K562 (cell line): ENCODE data around the gene STK11. TPM values are rescaled to one million over a fixed set of nuclear protein-coding genes. Genes with fewer than 3 reads are reported as not detected.

Source experiments
- BRCA1 ChIP-seq, 2 experiments: fragments of 450-650 bp in 1 of 2; sonication (generic) in 1 of 2; formaldehyde crosslinking in 1 of 2; IDR thresholded peaks; 2 replicates each; pipeline versions ENCODE4 v1.5.0 to v1.6.1; 2017 to 2020; ENCODE audit warnings: mild to moderate bottlenecking in 1 of 2, missing genetic modification reagents in 1 of 2
- BRD9 ChIP-seq: fragments of 450-650 bp; IDR thresholded peaks from 2 replicates; pipeline ENCODE4 v1.6.1; 2018; ENCODE audit warnings: low read depth; ENCODE audit not compliant: partially characterized antibody
- DACH1 ChIP-seq: fragments of 450-650 bp; IDR thresholded peaks from 2 replicates; pipeline ENCODE4 v1.6.1; 2018; ENCODE audit not compliant: partially characterized antibody
- DNMT1 ChIP-seq: fragments of 450-650 bp; IDR thresholded peaks from 2 replicates; pipeline ENCODE4 v1.6.1; 2016; ENCODE audit warnings: antibody characterized with exemption, mild to moderate bottlenecking
- LCOR ChIP-seq: sonication (generic); formaldehyde crosslinking; IDR thresholded peaks from 2 replicates; pipeline ENCODE4 v1.8.0; 2022; ENCODE audit warnings: mild to moderate bottlenecking, missing genetic modification reagents
- PHF21A ChIP-seq: fragments of 450-650 bp; IDR thresholded peaks from 2 replicates; pipeline ENCODE4 v1.6.1; 2017; ENCODE audit warnings: low read depth, borderline replicate concordance
- POLR2A ChIP-seq: fragments of 450-650 bp; conservative IDR thresholded peaks from 2 replicates; pipeline ENCODE4 v1.6.1; 2016
- RBM15 ChIP-seq: fragments of 200-400 bp; formaldehyde crosslinking; IDR thresholded peaks from 2 replicates; pipeline ENCODE4 v1.6.1; 2018; ENCODE audit warnings: mild to moderate bottlenecking, low read length, moderate library complexity; ENCODE audit not compliant: insufficient read depth
- SIN3A ChIP-seq, 2 experiments: fragments of 150-350 bp in 1 of 2; IDR thresholded peaks; 2 replicates each; pipeline ENCODE4 v1.6.1; 2011 to 2016; ENCODE audit warnings: borderline replicate concordance in 2 of 2, low read depth in 2 of 2, low read length in 2 of 2, mild to moderate bottlenecking in 2 of 2, moderate library complexity in 2 of 2; ENCODE audit not compliant: control insufficient read depth in 1 of 2
- SRSF7 ChIP-seq: fragments of 200-400 bp; formaldehyde crosslinking; optimal IDR thresholded peaks from 2 replicates; pipeline ENCODE3; 2017; ENCODE audit warnings: mild to moderate bottlenecking, low read depth, low read length
- TAF1 ChIP-seq: IDR thresholded peaks from 2 replicates; pipeline ENCODE4 v1.6.1; 2011; ENCODE audit warnings: mild to moderate bottlenecking, low read length, moderate library complexity; ENCODE audit not compliant: insufficient read depth, control insufficient read depth, severe bottlenecking; ENCODE audit errors: extremely low read depth
- TAF9B ChIP-seq: fragments of 450-650 bp; IDR thresholded peaks from 2 replicates; pipeline ENCODE4 v1.6.1; 2018; ENCODE audit warnings: mild to moderate bottlenecking; ENCODE audit not compliant: partially characterized antibody
- TCFL5 ChIP-seq: fragments of 250-450 bp; sonication (Bioruptor Pico); conservative IDR thresholded peaks from 2 replicates; pipeline ENCODE4 v1.6.1; 2021; ENCODE audit warnings: mild to moderate bottlenecking, moderate library complexity, matching md5 sums
- ZFP36 ChIP-seq: fragments of 150-350 bp; IDR thresholded peaks from 2 replicates; pipeline ENCODE4 v1.6.1; 2018; ENCODE audit warnings: low read length, low read depth; ENCODE audit not compliant: partially characterized antibody
- ZNF217 ChIP-seq: sonication (generic); formaldehyde crosslinking; IDR thresholded peaks from 2 replicates; pipeline ENCODE4 v1.8.0; 2022; ENCODE audit warnings: mild to moderate bottlenecking, missing genetic modification reagents
- ZNF324 ChIP-seq: fragments of 250-450 bp; sonication (Bioruptor Pico); IDR thresholded peaks from 2 replicates; pipeline ENCODE4 v1.4.0; 2020; ENCODE audit warnings: mild to moderate bottlenecking
- polyA plus RNA-seq, 8 experiments: library from polyadenylated mRNA; depleted of rRNA in 4 of 8; stranded (reverse) in 5 of 8; unstranded in 3 of 8; fragments of >200 nt; fragmentation: Nextera tagmentation in 2 of 8; fragmentation: Illumina TruSeq in 1 of 8; extraction: Ambion mirVana in 2 of 8; extraction: Trizol in 1 of 8; gene quantifications; 2 replicates each; pipeline versions ENCODE4 v1.2.1 to v1.2.3, GENCODE V29; 2011 to 2014; ENCODE audit warnings: inconsistent platforms in 1 of 8, missing spikeins in 1 of 8
- total RNA-seq, 7 experiments: library from RNA; depleted of rRNA in 6 of 7; stranded (reverse); fragments of >200 nt in 6 of 7; fragmentation: Illumina TruSeq in 2 of 7; extraction: Trizol in 2 of 7; gene quantifications; 2 replicates each; pipeline versions ENCODE4 v1.2.1 to v1.2.3, GENCODE V29; 2011 to 2021; ENCODE audit warnings: low replicate concordance in 1 of 7
- TF ChIP-seq, protein P1 (sequence below): sonication (generic); formaldehyde crosslinking; IDR thresholded peaks from 2 replicates; pipeline ENCODE4 v1.8.1; 2023; ENCODE audit warnings: mild to moderate bottlenecking, missing genetic modification reagents
- TF ChIP-seq, protein P2 (sequence below): fragments of 200-400 bp; formaldehyde crosslinking; IDR thresholded peaks from 2 replicates; pipeline ENCODE4 v1.6.1; 2017; ENCODE audit warnings: mild to moderate bottlenecking, low read depth, low read length, moderate library complexity
- TF ChIP-seq, protein P3 (sequence below), 2 experiments: fragments of 450-650 bp; conservative IDR thresholded peaks; 2 replicates each; pipeline ENCODE4 v1.6.1; 2017; ENCODE audit warnings: mild to moderate bottlenecking in 2 of 2, moderate library complexity in 2 of 2
- TF ChIP-seq, protein P4 (sequence below): fragments of 250-450 bp; sonication (Bioruptor Pico); IDR thresholded peaks from 2 replicates; pipeline ENCODE4 v1.5.1; 2021; ENCODE audit warnings: mild to moderate bottlenecking

STK11 gene
- total and polyA plus RNA-seq, 9 of the 15 experiments (the other 6 are each of a cell fraction or from before 2014, with no cell fraction given): 0.15 to 96.5 (median 31.7) TPM

DNA sequence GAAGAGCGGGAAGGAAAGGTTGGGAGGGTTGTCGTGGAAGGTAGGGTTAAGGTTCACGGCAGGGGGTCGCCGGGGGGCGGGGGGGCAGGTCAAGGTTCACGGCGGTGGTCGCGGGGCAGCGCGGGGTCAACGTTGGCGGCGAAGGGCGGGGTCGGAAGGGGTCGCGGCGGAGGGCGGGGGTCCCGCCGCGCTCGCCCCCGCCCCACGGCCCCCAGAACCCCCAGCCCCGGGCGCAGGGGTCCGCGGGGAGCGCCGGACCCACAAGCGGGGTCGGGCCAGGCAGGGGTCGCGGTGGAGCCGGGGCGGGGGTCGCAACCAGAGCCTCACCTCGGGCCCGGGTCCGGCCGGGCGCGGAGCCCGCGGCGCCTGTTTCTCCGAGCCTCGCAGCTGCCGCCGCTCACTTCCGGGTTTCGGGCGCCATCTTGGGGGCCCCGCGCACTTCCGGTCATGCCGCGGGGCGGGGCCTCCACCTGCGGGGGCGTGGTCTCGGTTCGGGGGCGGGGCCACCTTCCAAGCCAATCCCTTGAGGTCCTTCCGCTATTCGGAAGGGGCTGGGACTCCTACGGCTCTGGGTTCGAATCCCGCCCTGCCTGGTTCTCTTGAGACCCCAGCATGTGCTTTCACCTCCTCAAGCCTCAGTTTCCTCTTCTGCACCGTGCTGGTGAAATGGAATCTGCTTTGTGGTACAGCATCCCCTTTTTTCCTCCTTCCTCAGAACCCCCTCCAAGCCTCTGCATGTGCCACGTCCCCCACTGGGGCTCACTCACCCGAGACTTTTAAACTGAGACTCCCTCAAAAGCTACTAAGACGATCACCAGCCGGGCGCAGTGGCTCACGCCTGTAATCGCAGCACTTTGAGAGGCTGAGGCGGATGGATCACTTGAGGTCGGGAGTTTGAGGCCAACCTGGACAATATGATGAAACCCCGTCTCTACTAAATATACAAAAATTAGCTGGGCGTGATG is 31.5 kb upstream of the STK11 start, which contains the start of gene SBNO2 (continued):
- TF ChIP-seq, protein P1, sequence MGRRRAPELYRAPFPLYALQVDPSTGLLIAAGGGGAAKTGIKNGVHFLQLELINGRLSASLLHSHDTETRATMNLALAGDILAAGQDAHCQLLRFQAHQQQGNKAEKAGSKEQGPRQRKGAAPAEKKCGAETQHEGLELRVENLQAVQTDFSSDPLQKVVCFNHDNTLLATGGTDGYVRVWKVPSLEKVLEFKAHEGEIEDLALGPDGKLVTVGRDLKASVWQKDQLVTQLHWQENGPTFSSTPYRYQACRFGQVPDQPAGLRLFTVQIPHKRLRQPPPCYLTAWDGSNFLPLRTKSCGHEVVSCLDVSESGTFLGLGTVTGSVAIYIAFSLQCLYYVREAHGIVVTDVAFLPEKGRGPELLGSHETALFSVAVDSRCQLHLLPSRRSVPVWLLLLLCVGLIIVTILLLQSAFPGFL (CRISPR knock-in tag): no peak
- TF ChIP-seq, protein P2, sequence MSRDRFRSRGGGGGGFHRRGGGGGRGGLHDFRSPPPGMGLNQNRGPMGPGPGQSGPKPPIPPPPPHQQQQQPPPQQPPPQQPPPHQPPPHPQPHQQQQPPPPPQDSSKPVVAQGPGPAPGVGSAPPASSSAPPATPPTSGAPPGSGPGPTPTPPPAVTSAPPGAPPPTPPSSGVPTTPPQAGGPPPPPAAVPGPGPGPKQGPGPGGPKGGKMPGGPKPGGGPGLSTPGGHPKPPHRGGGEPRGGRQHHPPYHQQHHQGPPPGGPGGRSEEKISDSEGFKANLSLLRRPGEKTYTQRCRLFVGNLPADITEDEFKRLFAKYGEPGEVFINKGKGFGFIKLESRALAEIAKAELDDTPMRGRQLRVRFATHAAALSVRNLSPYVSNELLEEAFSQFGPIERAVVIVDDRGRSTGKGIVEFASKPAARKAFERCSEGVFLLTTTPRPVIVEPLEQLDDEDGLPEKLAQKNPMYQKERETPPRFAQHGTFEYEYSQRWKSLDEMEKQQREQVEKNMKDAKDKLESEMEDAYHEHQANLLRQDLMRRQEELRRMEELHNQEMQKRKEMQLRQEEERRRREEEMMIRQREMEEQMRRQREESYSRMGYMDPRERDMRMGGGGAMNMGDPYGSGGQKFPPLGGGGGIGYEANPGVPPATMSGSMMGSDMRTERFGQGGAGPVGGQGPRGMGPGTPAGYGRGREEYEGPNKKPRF: no peak
- TF ChIP-seq TAF1 (peak; percentile 99), SIN3A (IDR thresholded peaks at IDR 0.05; ENCODE audit: borderline replicate concordance in 2 of 2, control insufficient read depth in 1 of 2, low read depth in 2 of 2, low read length in 2 of 2) (peak; percentile 54 to 93; a peak in 1 of 4 replicates), DACH1 (no peak), ZNF217 (CRISPR knock-in tag) (no peak), TAF9B (peak; percentile 73), BRD9 (no peak), DNMT1 (no peak), RBM15 (no peak), PHF21A (no peak), BRCA1 (IDR thresholded peaks at IDR 0.05) (no peak), BRCA1 (CRISPR knock-in tag; IDR thresholded peaks at IDR 0.05) (no peak), TCFL5 (no peak), ZFP36 (no peak), ZNF324 (no peak), LCOR (CRISPR knock-in tag) (no peak), SRSF7 (no peak), POLR2A (peak; percentile 78)
- TF ChIP-seq, protein P3, sequence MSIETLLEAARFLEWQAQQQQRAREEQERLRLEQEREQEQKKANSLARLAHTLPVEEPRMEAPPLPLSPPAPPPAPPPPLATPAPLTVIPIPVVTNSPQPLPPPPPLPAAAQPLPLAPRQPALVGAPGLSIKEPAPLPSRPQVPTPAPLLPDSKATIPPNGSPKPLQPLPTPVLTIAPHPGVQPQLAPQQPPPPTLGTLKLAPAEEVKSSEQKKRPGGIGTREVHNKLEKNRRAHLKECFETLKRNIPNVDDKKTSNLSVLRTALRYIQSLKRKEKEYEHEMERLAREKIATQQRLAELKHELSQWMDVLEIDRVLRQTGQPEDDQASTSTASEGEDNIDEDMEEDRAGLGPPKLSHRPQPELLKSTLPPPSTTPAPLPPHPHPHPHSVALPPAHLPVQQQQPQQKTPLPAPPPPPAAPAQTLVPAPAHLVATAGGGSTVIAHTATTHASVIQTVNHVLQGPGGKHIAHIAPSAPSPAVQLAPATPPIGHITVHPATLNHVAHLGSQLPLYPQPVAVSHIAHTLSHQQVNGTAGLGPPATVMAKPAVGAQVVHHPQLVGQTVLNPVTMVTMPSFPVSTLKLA (conservative IDR thresholded peaks at IDR 0.05): peak; percentile 77 to 93
- TF ChIP-seq, protein P4, sequence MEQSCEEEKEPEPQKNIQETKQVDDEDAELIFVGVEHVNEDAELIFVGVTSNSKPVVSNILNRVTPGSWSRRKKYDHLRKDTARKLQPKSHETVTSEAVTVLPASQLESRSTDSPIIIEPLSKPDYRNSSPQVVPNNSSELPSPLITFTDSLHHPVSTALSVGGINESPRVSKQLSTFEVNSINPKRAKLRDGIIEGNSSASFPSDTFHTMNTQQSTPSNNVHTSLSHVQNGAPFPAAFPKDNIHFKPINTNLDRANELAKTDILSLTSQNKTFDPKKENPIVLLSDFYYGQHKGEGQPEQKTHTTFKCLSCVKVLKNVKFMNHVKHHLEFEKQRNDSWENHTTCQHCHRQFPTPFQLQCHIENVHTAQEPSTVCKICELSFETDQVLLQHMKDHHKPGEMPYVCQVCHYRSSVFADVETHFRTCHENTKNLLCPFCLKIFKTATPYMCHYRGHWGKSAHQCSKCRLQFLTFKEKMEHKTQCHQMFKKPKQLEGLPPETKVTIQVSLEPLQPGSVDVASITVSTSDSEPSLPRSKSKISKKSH (CRISPR knock-in tag): no peak
